Thyroid gland (tissue), 4 donors: ENCODE results near the gene DKKL1.

Experiments used
- CTCF ChIP-seq, 6 experiments: fragments of 200-600 bp in 3 of 6; fragments of 450-650 bp in 3 of 6; sonication (generic) in 3 of 6; IDR thresholded peaks; one replicate each; pipeline ENCODE4 v1.5.1; 2016 to 2019; ENCODE audit warnings: antibody characterized with exemption in 6 of 6, mild to moderate bottlenecking in 2 of 6, inconsistent platforms in 1 of 6, moderate library complexity in 1 of 6
- POLR2A ChIP-seq, 2 donors: fragments of 450-650 bp; IDR thresholded peaks; one replicate each; pipeline ENCODE4 v1.6.1; 2017; ENCODE audit warnings: antibody characterized with exemption in 2 of 2, mild to moderate bottlenecking in 2 of 2, moderate library complexity in 1 of 2

- TF ChIP-seq CTCF (IDR thresholded peaks at IDR 0.05) (no peak), POLR2A (IDR thresholded peaks at IDR 0.05) (no peak)
These were observed 20.6 kb upstream of the DKKL1 start for GRCh38 chr19:49343123-49343522.
